Stimulated activated naive CD4-positive, alpha-beta T cell (primary cell): ENCODE results near the gene TFG.

Experiments
- DNase-seq, 6 experiments: peaks; one replicate each; lab custom pipeline; 2025; lab: John Stamatoyannopoulos, UW

TFG gene

GRCh38 chr3:100798012-100798411, 88.7 kb downstream of the TFG start:
- DNase-seq: no peak
